Neural progenitor cell (in vitro differentiated cells): ENCODE measurements around the gene TPCN1. TPM values are rescaled to one million over a fixed set of nuclear protein-coding genes. Genes with fewer than 3 reads are reported as not detected.

Experiments
- DNase-seq: peaks from one replicate; pipeline ENCODE4 v3.0.0-alpha.2; 2016; ENCODE audit warnings: low spot score
- H2AFZ ChIP-seq: fragments of 200-600 bp; sonication (generic); replicated peaks from 2 replicates; pipeline ENCODE4 v1.6.1; 2016; ENCODE audit warnings: antibody characterized with exemption
- H3F3A ChIP-seq: fragments of 200-600 bp; sonication (generic); 2 replicates; pipeline ENCODE4 v1.6.1; 2016; ENCODE audit warnings: antibody characterized with exemption, low read depth
- H3K27ac ChIP-seq: fragments of 200-600 bp; sonication (generic); 2 replicates; pipeline ENCODE4 v1.5.1; 2016; ENCODE audit warnings: mild to moderate bottlenecking
- H3K27me3 ChIP-seq: fragments of 200-600 bp; sonication (generic); 2 replicates; pipeline ENCODE4 v1.6.1; 2016; ENCODE audit warnings: mild to moderate bottlenecking, moderate library complexity
- H3K36me3 ChIP-seq: fragments of 200-600 bp; sonication (generic); 2 replicates; pipeline ENCODE4 v1.5.1; 2016
- H3K4me1 ChIP-seq: fragments of 200-600 bp; sonication (generic); 2 replicates; pipeline ENCODE4 v1.6.1; 2016; ENCODE audit warnings: mixed run types
- H3K4me2 ChIP-seq: fragments of 200-600 bp; sonication (generic); 2 replicates; pipeline ENCODE4 v1.6.1; 2016
- H3K4me3 ChIP-seq: fragments of 200-600 bp; sonication (generic); 2 replicates; pipeline ENCODE4 v1.5.1; 2016
- H3K79me2 ChIP-seq: fragments of 200-600 bp; sonication (generic); 2 replicates; pipeline ENCODE4 v1.6.1; 2016; ENCODE audit warnings: low read depth
- H3K9ac ChIP-seq: fragments of 200-600 bp; sonication (generic); 2 replicates; pipeline ENCODE4 v1.6.1; 2016
- H3K9me3 ChIP-seq: fragments of 200-600 bp; sonication (generic); 2 replicates; pipeline ENCODE4 v1.5.1; 2016; ENCODE audit warnings: low read depth
- H4K20me1 ChIP-seq: fragments of 200-600 bp; sonication (generic); 2 replicates; pipeline ENCODE4 v1.6.1; 2016; ENCODE audit warnings: low read depth
- H3K27ac Mint-ChIP-seq: 3 replicates; pipeline ENCODE4 v1.8.0; 2021; ENCODE audit warnings: mixed read lengths
- H3K27me3 Mint-ChIP-seq: 2 replicates; pipeline ENCODE4 v1.8.0; 2022; ENCODE audit warnings: low read depth, mild to moderate bottlenecking, inconsistent platforms, moderate library complexity, mixed read lengths; ENCODE audit not compliant: insufficient read depth
- H3K36me3 Mint-ChIP-seq: 3 replicates; pipeline ENCODE4 v1.8.0; 2021; ENCODE audit warnings: mixed read lengths
- H3K4me1 Mint-ChIP-seq: 3 replicates; pipeline ENCODE4 v1.8.0; 2021; ENCODE audit warnings: mixed read lengths
- H3K4me3 Mint-ChIP-seq: 3 replicates; pipeline ENCODE4 v1.8.0; 2021; ENCODE audit warnings: mild to moderate bottlenecking, moderate library complexity, mixed read lengths
- H3K9me3 Mint-ChIP-seq: 3 replicates; pipeline ENCODE4 v1.8.0; 2020; ENCODE audit warnings: mixed read lengths
- EZH2 ChIP-seq: fragments of 200-600 bp; sonication (generic); IDR thresholded peaks from 2 replicates; pipeline ENCODE4 v1.6.1; 2017; ENCODE audit warnings: antibody characterized with exemption, mild to moderate bottlenecking, moderate library complexity
- EZH2phosphoT487 ChIP-seq: fragments of 200-600 bp; sonication (generic); IDR thresholded peaks from 2 replicates; pipeline ENCODE4 v1.6.1; 2017; ENCODE audit warnings: antibody characterized with exemption
- total RNA-seq: library from RNA; depleted of rRNA; stranded (reverse); fragments of >200 nt; gene quantifications from 2 replicates; pipeline ENCODE4 v1.2.3, GENCODE V29; 2015; ENCODE audit warnings: low replicate concordance
- TF ChIP-seq, protein P1 (sequence below): fragments of 200-600 bp; sonication (generic); IDR thresholded peaks from 2 replicates; pipeline ENCODE4 v1.5.1; 2017; ENCODE audit warnings: antibody characterized with exemption, mild to moderate bottlenecking

Gene TPCN1
- total RNA-seq, 1 donor from 2014 or later, result 12.2 TPM

DNA sequence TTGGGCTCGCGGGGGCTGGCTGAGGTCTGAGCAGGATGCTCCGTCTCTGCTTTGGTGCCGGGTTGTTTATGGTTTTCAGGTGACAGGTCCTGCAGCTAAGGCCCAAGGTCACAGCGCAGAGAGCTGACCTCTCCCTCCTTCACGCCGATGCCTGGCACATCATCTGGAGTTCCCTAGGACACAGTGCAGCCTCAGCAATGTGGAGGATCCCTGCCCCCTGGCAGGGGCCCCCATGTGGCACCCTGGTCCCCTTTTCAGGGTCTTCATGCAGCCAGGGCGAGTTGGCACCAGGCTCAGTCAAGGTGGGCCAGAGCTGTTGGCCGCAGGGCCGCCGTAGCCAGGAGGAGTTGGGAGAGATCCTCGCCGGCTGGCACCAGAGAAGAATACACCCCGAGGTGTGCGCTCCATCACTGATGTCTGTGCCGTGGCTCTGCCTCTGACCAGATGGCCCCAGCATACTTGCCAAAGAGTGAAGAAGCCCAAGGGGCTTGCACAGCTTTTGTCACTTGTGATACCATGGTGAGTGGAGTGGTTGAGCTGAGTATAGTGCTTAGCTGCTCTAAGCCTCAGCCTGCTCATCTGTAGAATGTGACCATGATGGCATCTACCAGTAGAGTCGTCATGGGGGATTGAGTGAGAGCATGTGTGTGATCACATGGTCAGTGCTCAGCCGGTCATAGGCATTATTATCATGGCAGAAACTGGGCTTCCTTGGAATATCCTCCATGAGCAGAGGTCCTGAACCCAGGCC is 11.0 kb downstream of the TPCN1 start:
- Histone ChIP-seq H3K79me2 (no peaks in the 10 kb centered on the region), H3K27me3 (no peaks in the 10 kb centered on the region), H3F3A (peaks cover 4% of the 10 kb centered on the region), H3K4me2 (peak overlapping the region; percentile 57), H3K9ac (no peak overlapping the region), H4K20me1 (peaks cover 17% of the 10 kb centered on the region), H2AFZ (no peak overlapping the region), H3K36me3 (no peaks in the 10 kb centered on the region), H3K4me3 (no peak overlapping the region), H3K9me3 (no peaks in the 10 kb centered on the region), H3K4me1 (peaks cover 13% of the 10 kb centered on the region), H3K27ac (no peak overlapping the region)
- Mint-ChIP-seq H3K36me3 (peaks cover 19% of the 10 kb centered on the region), H3K27me3 (peaks cover 19% of the 10 kb centered on the region), H3K9me3 (peaks cover 2% of the 10 kb centered on the region), H3K27ac (no peak overlapping the region), H3K4me1 (peaks cover 73% of the 10 kb centered on the region), H3K4me3 (no peak overlapping the region)
- DNase-seq, result no peak
- TF ChIP-seq EZH2phosphoT487 (no peak), EZH2 (no peak)
- TF ChIP-seq, protein P1, sequence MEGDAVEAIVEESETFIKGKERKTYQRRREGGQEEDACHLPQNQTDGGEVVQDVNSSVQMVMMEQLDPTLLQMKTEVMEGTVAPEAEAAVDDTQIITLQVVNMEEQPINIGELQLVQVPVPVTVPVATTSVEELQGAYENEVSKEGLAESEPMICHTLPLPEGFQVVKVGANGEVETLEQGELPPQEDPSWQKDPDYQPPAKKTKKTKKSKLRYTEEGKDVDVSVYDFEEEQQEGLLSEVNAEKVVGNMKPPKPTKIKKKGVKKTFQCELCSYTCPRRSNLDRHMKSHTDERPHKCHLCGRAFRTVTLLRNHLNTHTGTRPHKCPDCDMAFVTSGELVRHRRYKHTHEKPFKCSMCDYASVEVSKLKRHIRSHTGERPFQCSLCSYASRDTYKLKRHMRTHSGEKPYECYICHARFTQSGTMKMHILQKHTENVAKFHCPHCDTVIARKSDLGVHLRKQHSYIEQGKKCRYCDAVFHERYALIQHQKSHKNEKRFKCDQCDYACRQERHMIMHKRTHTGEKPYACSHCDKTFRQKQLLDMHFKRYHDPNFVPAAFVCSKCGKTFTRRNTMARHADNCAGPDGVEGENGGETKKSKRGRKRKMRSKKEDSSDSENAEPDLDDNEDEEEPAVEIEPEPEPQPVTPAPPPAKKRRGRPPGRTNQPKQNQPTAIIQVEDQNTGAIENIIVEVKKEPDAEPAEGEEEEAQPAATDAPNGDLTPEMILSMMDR, result no peak

DNA sequence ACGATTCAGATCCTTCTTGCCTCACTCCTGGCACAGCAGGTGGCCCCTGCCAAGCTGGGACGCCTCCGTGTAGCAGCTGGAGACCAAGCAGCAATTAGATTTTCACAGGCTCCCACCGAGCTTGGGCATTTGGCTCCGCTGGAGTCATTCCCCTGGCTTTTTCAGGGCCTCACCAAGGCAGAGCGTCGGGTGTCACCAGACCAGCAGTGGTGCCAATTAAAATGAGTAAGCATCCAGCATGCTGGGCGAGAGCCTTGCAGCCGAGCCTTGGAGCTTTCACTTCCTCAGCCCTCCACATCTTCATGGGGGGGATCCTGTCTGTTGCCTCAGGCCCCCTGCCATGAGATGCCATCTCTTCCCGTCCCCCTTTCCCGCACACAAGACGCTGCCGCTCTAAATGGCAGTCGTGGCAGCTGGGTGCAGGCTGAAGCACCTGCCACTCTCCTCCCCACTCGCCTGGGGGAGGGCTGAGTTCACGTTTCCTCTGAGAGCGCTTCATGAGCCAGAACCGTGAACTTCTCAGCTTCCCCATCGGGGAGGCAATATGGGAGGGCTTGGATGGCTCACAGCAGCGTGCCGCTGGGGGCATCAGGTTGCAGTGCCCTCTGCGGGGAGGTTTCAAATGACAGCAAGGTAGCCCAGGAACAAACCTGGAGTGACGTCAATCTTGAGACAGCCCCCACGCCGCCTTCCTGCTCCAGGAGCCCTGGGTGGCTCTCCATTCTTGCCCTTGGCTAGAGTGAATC is 11.7 kb downstream of the TPCN1 start:
- Histone ChIP-seq H3K27ac (no peak overlapping the region), H2AFZ (no peak overlapping the region), H3F3A (peaks cover 4% of the 10 kb centered on the region), H3K36me3 (no peaks in the 10 kb centered on the region), H3K27me3 (no peaks in the 10 kb centered on the region), H3K9ac (no peak overlapping the region), H3K79me2 (no peaks in the 10 kb centered on the region), H3K4me1 (peaks cover 13% of the 10 kb centered on the region), H3K9me3 (no peaks in the 10 kb centered on the region), H4K20me1 (peaks cover 17% of the 10 kb centered on the region), H3K4me3 (no peak overlapping the region), H3K4me2 (peak overlapping the region; percentile 57)
- Mint-ChIP-seq H3K27me3 (peaks cover 14% of the 10 kb centered on the region), H3K36me3 (peaks cover 19% of the 10 kb centered on the region), H3K4me1 (peaks cover 67% of the 10 kb centered on the region), H3K27ac (no peak overlapping the region), H3K9me3 (peaks cover 2% of the 10 kb centered on the region), H3K4me3 (no peak overlapping the region)
- peak; percentile 57 for DNase-seq
- TF ChIP-seq, protein P1, result peak; percentile 21
- no peak for TF ChIP-seq EZH2

- H3K27me3 ChIP-seq, result no peaks in the 10 kb centered on the region
- Mint-ChIP-seq H3K4me3 (no peak overlapping the region), H3K9me3 (peaks cover 2% of the 10 kb centered on the region), H3K27me3 (peaks cover 12% of the 10 kb centered on the region), H3K27ac (no peak overlapping the region), H3K36me3 (peaks cover 19% of the 10 kb centered on the region), H3K4me1 (peaks cover 59% of the 10 kb centered on the region)
- peaks cover 4% of the 10 kb centered on the region for H3F3A ChIP-seq
- peaks cover 13% of the 10 kb centered on the region for H4K20me1 ChIP-seq
- H3K79me2 ChIP-seq, result no peaks in the 10 kb centered on the region
- H3K4me3 ChIP-seq, result no peak overlapping the region
- H3K9me3 ChIP-seq, result no peaks in the 10 kb centered on the region
- H3K27ac ChIP-seq, result no peak overlapping the region
- H3K9ac ChIP-seq, result no peak overlapping the region
- H2AFZ ChIP-seq, result no peak overlapping the region
- no peak for DNase-seq
- peaks cover 13% of the 10 kb centered on the region for H3K4me1 ChIP-seq
- TF ChIP-seq, protein P1, result no peak
- TF ChIP-seq EZH2 (no peak), EZH2phosphoT487 (no peak)
- H3K36me3 ChIP-seq, result no peaks in the 10 kb centered on the region
- H3K4me2 ChIP-seq, result no peak overlapping the region
Observed at GRCh38 chr12:113233967-113234366, 12.7 kb downstream of the TPCN1 start.
